Fibroblast of peridontal ligament (primary cell): ENCODE data around the gene TTLL6.
A peak's percentile ranks its signal among the peaks of the same experiment; 100 is the strongest.
"Not testable (repeated sequence)": the region's sequence is repeated elsewhere in the genome, so short reads cannot be mapped to it uniquely, and the experiment has no call there.

Experiments used
- DNase-seq: peaks from one replicate; pipeline ENCODE4 v3.0.0-alpha.2; 2010; ENCODE audit errors: extremely low read depth

The TTLL6 gene

DNA sequence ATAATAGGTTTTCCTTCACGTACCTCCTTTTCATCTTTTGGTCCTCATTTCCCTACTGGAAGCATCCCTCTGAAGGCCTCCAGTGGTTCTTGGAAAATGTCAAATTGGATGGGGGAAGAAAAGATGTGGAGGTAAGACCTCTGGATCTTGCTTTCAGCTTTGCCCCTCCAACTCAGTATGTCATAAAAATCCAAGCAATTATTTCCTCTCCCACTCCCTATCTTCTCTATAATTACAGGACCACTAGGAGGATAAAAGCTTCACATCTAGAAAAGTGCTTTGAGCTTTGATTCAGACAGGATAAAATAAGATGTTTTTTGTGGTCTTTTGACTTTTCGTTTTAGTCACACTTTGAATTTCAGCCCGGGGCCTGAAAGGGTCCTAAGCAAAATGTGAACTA lies 1.7 kb downstream of the TTLL6 start:
- no peak for DNase-seq

DNA sequence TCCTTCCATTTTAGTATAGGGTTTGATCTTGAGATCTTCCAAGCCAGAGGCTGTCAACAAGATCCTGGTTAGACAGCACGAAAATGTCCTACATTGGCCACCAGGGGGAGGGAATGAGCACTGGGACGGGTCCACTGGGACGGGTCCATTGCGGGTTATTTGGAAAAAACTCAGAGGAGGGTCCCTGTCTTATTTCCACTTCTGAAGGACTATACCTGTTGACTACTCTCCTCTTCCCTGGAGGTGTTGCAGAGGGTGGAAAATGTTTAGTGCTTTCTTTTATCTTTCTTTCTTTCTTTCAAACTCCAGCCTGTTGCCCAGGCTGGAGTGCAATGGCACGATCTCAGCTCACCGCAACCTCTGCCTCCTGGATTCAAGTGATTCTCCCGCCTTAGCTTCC lies 2.5 kb downstream of the TTLL6 start:
- peak; percentile 45 for DNase-seq

DNA sequence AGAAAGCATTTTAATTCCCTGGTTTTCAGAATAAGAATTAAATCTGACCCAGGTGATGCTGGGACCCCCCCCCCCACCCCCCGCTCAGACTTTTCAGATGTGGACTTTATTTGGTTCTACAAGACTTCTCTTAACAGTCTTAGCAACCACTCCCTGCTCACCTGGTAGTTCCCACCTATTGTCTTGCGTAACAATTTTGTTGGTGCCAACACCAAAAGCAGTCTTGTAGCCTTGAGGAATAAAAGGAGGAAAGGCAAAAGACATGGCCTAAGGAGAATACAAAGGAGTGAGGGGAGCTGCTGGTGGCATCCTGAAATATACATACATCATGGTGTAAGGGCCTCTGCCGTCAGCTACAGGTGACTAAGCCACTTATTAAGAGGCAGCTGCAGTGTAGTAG lies 5.0 kb downstream of the TTLL6 start:
- DNase-seq, result no peak

DNA sequence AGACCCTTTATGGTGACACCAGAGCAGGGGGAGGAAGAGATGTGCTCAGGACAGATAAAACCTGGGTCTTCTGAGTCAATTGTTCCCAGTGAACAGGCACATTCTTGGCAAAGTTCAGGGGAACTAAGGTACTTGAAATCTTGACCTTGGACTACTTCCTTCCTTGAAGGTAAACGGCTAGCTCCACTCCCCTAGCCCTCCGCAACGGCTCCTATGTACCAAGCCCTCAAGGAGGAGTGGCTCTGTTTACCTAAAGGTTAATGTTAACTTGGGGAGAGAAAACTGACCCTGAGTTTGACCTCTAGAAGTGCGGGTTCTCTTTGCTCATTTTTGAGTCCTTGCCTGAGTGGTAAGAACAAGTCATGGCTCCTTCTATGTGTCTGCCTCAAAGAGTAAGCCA lies 7.8 kb downstream of the TTLL6 start:
- DNase-seq, result no peak

DNA sequence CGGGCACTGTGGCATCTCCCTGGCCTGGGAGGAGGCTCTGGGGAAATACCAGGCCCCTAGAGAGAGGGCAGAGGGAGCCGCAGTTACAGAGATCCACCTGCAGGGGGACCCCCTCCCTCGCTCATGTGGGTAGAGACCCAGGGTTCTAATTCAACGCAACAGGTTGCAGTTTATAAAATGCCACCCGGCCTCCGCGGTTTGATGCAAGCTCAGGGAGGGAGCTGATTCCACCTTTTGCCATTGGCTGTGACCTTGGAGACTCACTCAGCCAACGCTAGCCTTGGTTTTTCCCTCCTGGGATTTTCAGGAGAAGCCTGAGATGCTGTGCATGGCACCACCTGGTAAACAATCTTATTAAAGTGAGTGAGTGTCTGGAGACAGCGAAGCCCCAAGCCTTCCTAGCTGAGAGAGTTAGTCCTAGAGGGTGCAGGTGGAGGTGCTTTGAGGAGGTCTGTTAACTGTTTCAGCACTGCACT lies 12.1 kb downstream of the TTLL6 start:
- peak; percentile 22 for DNase-seq

DNA sequence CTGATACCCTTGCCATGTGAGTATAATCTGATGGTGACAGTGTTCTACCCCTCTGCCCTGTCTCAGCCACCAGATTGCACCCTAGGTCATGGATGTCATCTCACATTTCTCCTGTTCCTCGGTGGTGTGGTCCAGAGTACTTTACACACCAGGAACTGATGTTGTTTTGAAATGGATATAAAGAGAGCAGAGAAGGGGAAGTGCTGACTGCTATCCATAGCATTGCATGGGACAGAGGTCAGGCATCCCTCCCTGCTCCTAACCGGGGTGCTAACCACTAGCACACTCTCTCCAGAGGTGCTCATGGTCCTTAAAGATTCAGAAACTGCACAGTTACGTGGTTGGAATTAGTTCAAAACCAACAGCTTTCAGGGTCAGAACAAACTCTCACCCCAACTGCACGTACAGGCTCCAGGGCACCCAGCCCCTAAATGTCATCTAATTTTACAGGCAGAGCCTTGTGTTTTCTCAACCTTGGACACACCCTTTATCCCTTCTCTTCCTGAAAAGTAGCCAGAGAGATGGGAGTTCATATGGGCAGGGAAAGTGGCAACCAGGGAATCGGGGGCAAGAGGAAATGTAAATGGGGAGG lies 16.3 kb downstream of the TTLL6 start:
- no peak for DNase-seq

DNA sequence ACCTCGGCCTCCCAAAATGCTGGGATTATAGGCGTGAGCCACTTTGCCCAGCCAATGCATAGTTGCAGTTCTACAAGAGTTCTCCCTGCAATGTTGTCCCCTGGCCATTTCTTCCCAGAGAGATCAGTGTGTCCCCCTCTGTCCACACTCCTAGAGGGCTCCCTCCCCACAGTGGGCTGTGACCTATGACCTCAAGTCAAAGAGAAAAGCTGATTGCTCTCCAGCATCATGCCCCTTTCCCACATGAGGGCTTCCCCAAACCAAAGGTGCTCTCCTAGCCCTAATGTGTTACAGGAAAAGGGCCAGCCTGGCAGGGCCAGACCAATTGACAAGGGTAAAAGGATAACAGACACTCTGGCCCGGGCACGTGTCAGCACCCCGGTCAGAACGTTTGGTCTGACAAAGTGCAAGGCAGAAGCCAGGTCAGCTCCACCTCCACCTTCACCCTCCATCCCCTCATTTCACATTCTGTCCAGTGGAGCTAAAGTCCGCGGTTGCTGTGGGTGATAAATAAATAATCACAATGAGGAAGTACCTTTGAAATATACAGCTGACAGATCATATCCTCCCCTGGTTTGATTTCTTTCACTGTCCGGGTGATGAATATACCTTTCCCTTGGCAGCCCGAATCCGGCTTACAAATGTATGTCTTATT lies 17.8 kb downstream of the TTLL6 start:
- DNase-seq, result no peak

DNA sequence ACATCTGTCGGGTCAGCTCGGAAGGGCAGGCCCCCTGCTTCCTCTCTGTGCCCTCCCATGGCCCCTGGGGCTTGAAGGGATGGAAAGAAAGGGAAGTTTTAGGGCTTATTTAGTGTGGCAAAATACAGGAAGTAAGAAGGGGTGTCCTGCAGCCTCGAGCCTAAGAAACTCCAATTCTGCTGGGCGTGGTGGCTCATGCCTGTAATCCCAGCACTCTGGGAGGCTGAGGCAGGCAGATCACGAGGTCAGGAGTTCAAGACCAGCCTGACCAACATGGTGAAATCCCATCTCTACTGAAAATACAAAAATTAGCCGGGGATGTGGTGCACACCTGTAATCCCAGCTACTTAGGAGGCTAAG lies 20.9 kb downstream of the TTLL6 start:
- not testable (repeated sequence) for DNase-seq

DNA sequence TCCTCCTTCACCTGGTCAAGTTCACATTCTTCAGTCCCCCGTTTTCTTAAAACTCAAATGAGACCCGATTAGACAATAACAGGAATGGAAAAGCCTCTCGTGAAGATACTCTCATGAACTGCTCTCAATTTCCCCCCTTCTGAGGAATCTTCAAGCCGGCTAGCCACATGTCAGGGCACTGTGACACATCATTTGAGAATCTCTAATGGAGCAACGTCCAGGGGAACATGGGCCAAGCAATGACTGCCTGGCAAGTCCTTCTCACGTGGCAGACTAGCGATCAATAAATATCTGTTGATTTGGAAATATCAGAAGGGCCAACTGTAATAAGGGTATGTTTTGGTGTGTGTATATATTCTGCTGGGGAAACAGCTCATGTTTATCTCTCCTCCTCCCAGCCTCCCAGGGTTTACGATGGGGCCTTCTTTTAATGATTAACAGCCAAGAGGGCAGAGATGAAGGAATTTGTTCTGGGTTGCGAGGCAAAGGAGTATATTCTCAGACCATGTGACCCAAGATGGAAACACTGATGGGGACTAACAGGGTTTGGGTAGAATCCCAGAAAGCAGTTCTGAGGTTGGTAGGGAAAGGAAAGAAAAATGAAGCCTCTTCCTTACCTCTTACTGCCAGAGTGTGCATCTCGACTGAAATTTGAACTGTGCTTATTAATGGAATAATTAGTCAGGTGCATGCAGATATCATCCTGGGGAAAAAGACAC lies 21.4 kb downstream of the TTLL6 start:
- peak; percentile 46 for DNase-seq

DNA sequence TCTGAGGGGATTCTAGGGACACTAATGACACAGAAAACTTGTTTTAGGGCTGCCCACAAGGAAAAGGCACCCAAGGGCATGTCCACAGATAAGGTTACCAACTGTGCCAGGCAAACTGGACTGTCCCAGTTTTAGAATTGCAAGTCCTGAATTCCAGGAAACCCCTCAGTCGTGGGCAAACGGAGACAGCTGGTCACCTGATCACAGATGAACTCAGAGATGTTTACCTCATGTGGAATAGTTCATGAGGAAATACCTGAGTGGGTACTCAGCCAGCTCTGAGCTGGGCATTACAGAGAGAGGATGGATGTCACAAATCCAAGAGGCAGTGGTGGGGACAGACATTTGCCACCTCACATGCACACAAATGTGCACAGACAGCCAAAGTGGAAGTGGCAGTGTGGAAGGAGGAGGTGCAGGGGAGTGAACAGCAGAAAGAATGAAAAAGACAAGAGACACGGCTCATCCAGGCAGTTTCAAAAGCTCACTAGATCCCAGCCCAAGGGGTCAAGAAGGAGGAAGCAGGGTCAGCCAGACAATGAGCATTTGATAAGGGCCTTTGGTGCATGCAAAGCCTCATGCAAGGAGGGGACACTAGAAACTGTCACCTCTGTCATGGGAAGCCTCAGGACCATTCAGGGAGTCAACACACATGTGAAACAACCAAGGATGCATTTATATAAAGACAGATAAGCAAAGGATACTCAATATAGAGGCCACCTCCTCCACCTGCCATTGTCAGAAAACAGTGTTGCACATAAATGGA lies 24.8 kb downstream of the TTLL6 start:
- DNase-seq, result no peak

DNA sequence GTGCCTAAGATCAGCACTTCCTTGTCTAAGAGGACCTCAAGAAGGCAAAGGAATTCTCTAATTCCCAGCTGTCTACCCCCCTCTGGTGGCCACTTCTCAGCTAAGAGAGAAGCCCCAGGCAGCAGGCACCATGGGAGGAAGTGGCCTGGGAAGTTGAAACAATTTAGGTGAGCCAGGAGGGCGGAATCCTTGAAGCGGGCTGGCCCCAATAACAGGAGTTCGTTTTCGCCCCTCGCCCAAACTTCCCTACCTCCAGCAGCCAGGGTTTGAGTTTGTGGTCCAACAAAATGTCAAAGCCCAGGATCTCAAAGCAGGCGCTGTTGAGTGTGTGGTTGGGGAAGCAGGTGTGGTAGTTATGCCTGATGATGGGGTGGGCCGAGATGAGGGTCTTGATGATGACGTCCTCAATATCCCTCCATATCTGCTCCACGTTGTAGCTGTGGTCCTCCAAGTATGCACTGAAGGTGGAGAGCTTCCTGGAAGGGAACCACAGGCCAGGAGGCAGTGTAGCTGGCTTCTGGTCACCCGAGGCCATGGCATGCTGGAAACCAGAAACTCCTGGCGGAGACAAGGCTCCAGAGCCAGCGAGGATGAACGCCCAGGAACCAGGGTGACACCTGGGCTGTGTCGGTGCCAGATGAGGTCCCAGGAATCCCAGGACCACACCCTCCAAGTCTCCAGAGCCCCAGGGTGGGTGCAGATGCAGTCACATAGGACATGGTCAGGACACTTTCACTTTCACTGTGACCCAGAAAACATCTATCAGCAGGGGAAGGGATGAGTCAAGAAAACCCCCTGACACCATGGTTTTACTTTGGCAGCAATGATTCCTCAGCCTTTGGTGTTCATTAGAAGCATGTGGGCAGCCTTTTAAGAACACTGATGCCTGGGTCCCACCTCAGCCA lies 25.6 kb downstream of the TTLL6 start:
- peak; percentile 82 for DNase-seq

DNA sequence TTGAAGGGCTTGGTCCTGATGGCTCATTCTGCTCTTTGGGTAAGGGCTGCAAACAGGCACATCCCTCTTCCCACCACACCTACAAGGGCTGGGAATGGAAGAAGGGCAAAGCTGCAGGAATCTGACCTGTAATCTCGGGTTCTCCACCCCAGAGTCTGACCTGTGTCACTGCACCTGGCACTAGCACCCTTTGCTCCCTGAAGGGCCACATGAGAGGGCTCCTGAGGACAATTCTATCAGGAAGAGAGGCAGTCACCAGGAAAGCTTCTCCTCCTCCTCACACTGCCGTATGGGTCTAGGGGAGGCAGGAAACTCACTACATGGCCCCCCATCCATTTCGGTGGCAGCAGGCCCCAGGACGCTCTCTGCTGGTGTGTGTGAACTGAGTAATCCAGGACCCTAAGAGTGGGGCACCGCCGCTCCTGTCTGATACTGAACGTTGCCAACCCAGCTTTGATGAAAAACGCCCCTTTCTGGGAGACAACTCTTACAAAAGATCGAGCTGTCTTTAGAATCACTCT lies 26.4 kb downstream of the TTLL6 start:
- no peak for DNase-seq

DNA sequence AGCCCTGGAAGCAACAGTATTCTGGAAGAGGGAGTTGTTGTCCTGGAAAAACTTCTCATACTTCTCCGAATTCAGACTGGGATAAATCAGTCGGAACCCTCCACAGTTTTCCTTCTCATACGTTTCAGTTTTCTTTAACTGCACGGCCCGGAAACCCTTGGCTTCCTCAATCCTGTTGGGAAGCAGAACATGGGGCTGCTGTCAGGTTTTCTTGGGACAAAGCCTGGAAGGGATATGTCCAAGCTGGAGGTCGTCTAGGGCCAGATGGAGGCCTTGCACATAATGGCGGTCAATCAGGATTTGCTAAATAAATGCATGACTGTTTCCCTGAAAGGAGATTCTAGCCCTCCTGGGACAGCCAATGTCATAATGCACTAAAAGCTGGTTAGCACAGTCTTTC lies 29.2 kb downstream of the TTLL6 start:
- no peak for DNase-seq

DNA sequence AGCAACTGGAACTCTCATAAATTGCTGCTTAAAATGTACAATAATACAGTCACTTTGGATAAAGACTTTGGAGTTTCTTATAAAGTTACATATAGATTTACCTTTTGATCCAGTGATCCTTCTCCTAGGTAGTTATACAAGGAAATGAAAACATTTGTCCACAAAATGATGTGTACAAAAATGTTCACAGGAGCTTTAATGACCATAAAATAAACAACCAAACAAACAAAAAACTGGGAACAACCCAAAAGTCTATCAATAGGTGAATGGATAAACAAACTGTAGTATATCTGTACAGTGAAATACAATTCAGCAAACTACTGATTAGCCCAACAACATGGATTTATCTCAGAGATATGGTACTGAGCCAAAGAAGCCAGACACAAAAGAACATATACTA lies 37.6 kb downstream of the TTLL6 start:
- DNase-seq, result no peak

DNA sequence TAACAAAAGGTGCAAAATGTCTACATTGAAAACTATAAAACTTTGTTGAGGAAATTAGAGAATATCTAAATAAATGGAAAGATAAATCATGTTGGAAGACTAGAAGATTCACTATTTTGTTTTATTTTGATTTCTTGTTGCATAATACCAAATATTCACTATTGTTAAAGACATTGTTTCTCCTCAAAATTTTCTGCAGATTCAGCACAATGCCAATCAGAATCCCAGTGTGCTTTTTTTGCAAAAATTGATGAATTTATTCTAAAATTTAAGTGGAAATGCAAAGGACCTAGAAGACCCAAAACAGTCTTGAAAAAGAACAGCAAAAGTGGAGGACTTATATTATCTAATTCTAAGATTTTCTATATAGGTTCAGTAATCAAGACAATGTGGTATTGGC lies 40.4 kb downstream of the TTLL6 start:
- no peak for DNase-seq

DNA sequence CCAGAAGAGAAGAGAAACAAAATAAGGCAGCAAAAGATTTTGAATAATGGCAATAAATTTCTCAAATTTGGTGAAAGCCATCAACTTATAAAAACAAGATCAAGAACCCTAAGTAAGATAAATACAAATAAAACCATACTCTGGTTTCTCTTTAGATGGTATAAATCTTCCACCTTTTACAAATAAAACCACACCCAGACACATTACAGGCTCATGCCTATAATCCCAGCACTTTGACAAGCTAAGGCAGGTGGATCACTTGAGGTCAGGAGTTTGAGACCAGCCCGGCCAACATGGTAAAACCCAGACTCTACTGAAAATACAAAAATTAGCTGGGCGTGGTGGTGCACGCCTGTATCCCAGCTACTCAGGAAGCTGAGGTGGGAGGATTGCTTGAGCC lies 43.8 kb downstream of the TTLL6 start:
- DNase-seq, result no peak

DNA sequence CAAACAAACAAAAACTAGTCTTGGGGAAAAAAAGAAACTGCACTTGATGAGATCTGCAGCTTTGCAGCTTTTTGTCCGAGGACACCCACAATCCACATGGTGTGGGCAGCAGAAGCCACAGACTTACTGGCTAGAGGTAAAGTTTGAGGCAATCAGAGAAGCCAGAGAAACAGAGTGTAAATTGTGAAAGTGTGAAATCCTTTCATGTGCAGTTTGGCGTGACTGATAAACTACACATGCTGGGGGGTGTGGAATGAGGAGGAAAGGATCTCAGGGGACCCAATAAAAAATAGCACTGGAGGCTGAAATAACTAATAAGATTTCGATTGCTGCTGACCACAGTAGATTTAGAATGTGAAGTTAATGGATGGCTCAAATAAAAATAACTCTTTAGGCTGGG lies 46.1 kb downstream of the TTLL6 start:
- no peak for DNase-seq

DNA sequence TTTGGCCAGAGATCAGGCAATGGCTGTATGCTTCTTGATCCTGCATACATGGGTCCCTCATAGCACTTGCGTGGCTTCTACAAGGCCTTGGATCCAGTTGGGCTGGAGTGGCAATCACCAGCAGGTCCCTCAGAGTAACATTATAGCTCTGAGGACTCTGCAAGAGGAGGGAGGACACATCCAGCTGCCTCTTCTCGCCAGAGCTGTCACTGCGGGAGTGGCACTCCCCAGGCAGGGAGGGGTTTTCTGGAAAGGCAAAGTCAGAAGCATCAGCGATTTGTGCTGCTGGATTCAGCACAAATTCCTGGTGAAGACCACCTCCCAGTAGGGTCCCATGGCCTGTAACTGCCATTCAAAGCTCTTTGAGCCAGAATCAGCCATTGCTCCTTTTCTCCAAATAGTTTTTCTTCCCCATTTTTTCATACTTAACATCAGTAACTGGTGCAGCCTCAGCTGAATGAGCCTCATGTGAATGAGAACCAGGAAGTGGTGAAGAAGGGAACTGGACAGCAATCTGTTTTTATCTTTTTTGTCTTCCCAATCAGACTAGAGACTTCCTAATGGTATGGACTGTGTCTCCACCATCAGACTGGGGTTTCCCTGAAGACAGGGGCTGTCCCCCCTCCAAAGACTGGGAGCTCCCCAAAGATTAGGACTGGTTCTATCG lies 47.9 kb downstream of the TTLL6 start:
- DNase-seq, result no peak

DNA sequence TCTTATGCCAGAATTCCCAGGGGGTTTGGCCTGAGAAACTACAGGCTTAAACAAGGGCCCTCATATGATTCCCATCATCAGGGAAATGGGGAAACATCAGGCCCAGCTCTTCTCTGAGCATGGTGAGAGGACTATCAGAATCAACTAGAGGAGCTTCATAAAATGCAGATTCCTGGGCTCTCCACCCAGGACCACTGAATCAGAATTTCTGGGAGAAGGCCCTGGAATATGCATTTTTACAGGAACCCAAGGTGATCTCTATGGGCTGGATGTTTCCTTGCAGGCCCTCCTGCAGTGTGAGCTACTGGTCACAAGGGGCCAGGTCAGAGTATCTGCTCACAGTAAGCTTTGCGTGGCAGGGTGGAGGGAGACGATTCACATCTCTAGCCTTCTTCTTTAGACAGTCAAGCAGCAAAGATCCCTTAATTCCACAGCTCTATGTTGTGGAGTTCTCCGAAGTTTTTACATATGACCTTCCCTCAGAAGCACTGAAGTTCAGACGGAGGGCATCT lies 49.7 kb downstream of the TTLL6 start:
- no peak for DNase-seq

DNA sequence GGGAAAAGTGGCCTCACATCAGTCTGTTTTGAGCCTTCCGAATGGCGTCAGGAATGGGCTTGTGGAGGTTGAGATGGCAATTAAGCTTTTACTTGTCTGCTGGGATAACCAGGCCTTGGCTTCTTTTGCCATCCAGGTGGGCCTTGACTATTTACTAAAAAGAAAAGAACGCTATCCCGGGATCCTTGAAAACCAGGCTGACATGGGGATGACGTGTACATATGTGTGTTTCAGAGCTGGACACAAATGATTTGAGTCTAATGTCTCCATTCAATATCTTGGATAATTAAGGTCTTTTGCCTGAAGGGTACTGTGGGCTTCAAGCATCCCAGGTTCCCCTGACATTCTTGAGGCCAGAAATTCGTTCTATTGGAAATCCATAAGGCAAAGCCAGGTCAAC lies 55.9 kb downstream of the TTLL6 start:
- no peak for DNase-seq

DNA sequence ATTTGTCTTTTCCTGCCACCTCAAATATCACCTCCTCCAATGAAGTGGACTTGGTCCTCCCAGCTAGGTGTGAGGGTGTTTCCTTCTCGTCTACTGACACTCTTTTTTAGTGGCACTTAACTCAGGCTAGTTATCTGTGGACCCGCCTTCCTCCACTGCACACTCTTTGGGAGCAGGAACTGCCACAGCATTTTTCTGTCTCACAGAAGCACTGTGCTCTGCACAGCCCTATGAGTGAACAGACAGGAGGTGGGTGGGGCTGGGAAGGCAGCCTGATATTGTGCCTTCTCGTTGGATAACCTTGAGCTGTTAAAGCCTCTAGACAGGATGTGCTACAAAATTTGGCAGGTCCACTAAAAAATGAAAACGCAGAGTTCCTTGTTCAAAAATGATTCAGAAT lies 56.6 kb downstream of the TTLL6 start:
- no peak for DNase-seq
